AG04449 (cell line): Measurements from ENCODE around the gene MRFAP1L1.

Source experiments
- CTCF ChIA-PET: fragments of 350-600 bp; formaldehyde crosslinking; extraction: SDS; loops from one replicate; lab custom pipeline; 2021; ENCODE audit warnings: antibody characterized with exemption; lab: Yijun Ruan, JAX
- POLR2A ChIA-PET: fragments of 400-600, 350-600 bp; formaldehyde crosslinking; extraction: SDS; loops from one replicate; lab custom pipeline; 2020; ENCODE audit warnings: antibody characterized with exemption, inconsistent platforms; lab: Yijun Ruan, JAX
- DNase-seq: peaks from one replicate; pipeline ENCODE4 v3.0.0-alpha.2; 2010; ENCODE audit warnings: low read depth, low spot score
- H3K4me3 ChIP-seq: 2 replicates; pipeline ENCODE4 v1.5.1; 2011; ENCODE audit warnings: low read depth, mild to moderate bottlenecking, control low read depth, low read length
- TF ChIP-seq, protein P1 (sequence below): IDR thresholded peaks from one replicate; pipeline ENCODE4 v1.5.1; 2011; ENCODE audit warnings: mild to moderate bottlenecking, moderate library complexity, low read length, control low read depth, inconsistent platforms; ENCODE audit not compliant: insufficient read depth; ENCODE audit errors: missing control alignments

The MRFAP1L1 gene

DNA sequence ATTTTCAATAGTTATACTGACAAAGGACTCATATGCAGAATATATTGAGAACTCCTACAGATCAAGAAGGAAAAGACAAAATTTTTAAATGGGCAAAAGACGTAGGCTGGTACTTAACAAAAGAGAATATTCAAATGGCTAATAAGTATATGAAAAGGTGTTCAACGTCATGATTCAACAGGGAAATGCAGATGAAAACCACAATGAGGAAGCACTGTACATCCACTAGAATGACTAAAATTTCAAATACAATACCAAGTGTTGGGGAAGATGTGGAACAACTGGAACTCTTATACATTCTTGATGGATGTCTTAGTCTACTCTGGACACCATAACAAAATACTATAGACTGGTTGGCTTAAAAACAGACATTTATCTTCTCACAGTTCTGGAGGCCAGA lies 1.3 kb upstream of the MRFAP1L1 start:
- CTCF ChIA-PET: interaction anchor here (1.2 kb wide), 1 partner anchor 54 kb away, joined by 3 read pairs; no protein-coding TSS in a partner anchor
- TF ChIP-seq, protein P1, sequence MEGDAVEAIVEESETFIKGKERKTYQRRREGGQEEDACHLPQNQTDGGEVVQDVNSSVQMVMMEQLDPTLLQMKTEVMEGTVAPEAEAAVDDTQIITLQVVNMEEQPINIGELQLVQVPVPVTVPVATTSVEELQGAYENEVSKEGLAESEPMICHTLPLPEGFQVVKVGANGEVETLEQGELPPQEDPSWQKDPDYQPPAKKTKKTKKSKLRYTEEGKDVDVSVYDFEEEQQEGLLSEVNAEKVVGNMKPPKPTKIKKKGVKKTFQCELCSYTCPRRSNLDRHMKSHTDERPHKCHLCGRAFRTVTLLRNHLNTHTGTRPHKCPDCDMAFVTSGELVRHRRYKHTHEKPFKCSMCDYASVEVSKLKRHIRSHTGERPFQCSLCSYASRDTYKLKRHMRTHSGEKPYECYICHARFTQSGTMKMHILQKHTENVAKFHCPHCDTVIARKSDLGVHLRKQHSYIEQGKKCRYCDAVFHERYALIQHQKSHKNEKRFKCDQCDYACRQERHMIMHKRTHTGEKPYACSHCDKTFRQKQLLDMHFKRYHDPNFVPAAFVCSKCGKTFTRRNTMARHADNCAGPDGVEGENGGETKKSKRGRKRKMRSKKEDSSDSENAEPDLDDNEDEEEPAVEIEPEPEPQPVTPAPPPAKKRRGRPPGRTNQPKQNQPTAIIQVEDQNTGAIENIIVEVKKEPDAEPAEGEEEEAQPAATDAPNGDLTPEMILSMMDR: no peak

DNA sequence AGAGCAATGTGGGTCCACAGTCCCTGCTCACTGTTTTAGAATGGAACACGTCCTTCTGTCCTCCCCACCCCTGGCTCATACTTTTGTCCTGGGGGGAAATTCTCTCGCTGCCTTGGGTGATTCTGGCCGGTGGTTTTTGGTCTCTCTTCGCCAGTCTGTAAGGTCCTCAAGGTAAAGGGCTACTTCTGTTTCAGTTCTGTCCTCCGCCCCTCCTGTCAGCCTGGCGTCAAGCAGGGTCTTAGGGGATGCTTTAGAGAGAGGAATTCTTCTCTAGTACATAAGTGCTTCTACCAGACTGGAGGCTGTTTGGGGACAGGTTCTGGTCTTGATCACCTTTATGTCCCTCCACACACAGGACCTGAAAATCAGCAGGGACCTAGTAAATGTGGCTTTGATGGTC lies 617 bp upstream of the MRFAP1L1 start:
- H3K4me3 ChIP-seq: peak overlapping the region; percentile 94
- ChIA-PET CTCF (interaction anchor here (0.6 to 1.2 kb wide), 9 partner anchors 7 to 377 kb away, joined by 3 to 4 read pairs (median 3); no protein-coding TSS in a partner anchor), POLR2A (interaction anchor here (0.6 to 1.0 kb wide), 4 partner anchors 18 to 69 kb away, joined by 3 to 4 read pairs (median 3); a partner anchor contains a TSS)
- TF ChIP-seq, protein P1: no peak
- DNase-seq: no peak

More for the DNA sequence above, 1.3 kb upstream of the MRFAP1L1 start:
- no peak overlapping the region for H3K4me3 ChIP-seq
- DNase-seq: no peak
- POLR2A ChIA-PET: no interaction called here

DNA sequence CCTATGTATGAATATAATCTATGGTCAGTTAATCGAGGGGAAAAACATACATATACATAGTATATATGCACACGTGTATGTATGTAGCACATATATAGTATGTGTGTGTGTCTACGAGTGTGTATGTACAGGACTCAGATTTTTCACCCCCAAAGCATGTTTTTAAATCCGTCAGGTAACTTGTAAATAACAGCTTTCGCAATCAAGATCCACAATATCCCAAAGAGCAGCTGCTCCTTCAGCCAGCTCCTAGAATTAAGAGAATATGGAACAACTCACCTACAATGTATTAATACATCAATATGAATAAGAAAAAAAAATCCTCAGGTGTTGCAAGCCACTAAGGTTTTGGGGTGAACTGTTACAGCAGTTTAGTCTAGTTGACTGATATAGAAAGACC lies 3.5 kb downstream of the MRFAP1L1 start:
- H3K4me3 ChIP-seq: no peak overlapping the region
- POLR2A ChIA-PET: interaction anchor here (0.6 kb wide), 1 partner anchor 12 kb away, joined by 3 read pairs; no protein-coding TSS in a partner anchor
- CTCF ChIA-PET: interaction anchor here (0.8 to 3.8 kb wide), 7 partner anchors 11 to 396 kb away, joined by 3 to 17 read pairs (median 3); partner anchors contain the start of gene BLOC1S4
- TF ChIP-seq, protein P1: no peak
- no peak for DNase-seq

DNA sequence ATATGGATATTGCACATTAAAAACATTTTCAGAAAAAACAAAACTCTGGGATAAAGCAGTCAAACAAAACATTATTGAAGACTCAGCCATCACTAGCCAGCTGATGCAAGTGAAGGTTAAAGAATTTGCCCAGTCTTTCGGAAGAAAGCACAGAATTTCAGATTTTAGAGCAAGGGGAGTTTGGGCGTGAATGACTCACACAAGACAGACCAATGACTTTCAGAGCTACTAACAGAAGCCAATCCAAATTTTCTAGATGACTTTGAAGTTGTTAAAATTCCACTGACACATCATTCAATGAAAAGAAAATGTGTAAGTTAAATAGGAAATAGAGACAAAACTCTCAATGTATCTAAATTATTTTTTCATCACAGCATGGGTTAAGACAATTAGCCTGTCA lies 4.0 kb downstream of the MRFAP1L1 start:
- DNase-seq: no peak
- H3K4me3 ChIP-seq: no peak overlapping the region
- ChIA-PET POLR2A (interaction anchor here (0.6 kb wide), 1 partner anchor 13 kb away, joined by 3 read pairs; no protein-coding TSS in a partner anchor), CTCF (interaction anchor here (0.8 to 3.8 kb wide), 4 partner anchors 11 to 396 kb away, joined by 3 to 17 read pairs (median 5); partner anchors contain the start of gene BLOC1S4)
- TF ChIP-seq, protein P1: no peak

DNA sequence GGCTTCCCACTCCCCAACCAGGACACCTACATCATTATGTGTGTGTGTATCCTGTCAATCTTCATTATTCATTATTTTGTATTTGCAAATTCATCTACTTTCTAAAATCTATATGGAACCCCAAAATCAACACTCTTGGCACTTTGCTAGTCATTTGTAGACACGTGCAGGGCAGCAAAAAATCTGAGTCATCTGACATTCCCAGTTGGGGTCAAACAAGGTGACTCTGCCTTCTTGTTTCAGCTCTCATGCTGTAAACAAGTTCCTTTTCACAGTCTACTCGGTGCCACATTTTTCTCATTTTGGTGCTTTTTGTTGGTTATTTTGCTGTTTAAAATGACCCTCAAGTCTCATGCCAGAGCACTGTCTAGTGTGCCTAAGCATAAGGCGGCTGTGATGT lies 5.9 kb downstream of the MRFAP1L1 start:
- DNase-seq: no peak
- CTCF ChIA-PET: interaction anchor here (1.2 to 3.8 kb wide), 2 partner anchors 10 to 13 kb away, joined by 3 to 17 read pairs; partner anchors contain the start of genes BLOC1S4 and S100P
- TF ChIP-seq, protein P1: no peak
- POLR2A ChIA-PET: no interaction called here
- no peak overlapping the region for H3K4me3 ChIP-seq

DNA sequence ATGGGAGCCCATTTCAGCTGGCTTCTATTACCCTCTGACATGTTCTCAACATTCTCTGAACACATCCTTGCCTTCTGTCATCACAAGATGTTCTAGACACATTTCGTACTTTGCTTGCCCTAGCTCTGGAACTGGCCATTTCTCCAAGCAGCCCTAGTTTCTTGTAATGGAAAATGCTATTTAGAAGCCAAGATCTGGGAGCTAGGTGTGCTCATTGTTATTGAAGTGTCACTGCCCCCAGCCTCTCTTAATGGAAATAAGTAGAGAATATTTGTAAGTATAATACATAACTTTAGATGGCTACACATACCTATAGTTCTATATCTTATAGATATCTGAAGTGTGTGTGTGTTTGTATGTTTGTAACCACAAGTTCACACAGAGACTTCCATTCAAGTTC lies 6.9 kb downstream of the MRFAP1L1 start:
- no peak overlapping the region for H3K4me3 ChIP-seq

More for the DNA sequence above, 6.9 kb downstream of the MRFAP1L1 start:
- ChIA-PET POLR2A (no interaction called here), CTCF (interaction anchor here (1.1 kb wide), 1 partner anchor 369 kb away, joined by 3 read pairs; no protein-coding TSS in a partner anchor)
- no peak for DNase-seq
- TF ChIP-seq, protein P1: no peak
